HG03135 (cell line): ENCODE results near the gene RAB7B.

Source experiments
- ATAC-seq: cut with Tn5 transposase; IDR thresholded peaks from one replicate; pipeline ENCODE4 v1.9.1; 2021; ENCODE audit warnings: mild to moderate bottlenecking, moderate library complexity; ENCODE audit not compliant: unreplicated experiment

Gene RAB7B

GRCh38 chr1:205950826-205951549 lies 52.2 kb downstream of the RAB7B start:
- no peak for ATAC-seq

GRCh38 chr1:205950280-205950679 lies 52.9 kb downstream of the RAB7B start:
- no peak for ATAC-seq

GRCh38 chr1:205949753-205950152 lies 53.4 kb downstream of the RAB7B start:
- ATAC-seq, result no peak

DNA sequence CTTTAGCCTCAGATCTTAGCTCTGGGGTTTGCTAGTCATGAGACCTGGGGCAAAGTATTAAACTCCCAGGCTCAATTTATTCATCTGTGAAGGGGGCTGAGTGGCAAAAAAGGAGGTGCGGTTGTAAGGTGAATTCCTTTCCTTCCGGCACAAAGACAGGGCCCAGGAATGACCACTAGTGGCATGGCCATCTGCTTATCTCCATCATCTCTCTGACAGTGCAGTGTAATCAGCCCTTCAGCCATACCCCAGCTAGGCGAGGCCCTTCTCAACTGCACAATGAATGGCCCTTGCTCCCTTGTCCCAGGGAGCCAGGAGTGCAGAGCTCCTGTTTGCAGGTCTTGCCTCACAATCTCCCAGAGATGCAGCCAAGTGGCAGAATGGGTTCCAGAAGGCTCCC lies 54.3 kb downstream of the RAB7B start:
- no peak for ATAC-seq

DNA sequence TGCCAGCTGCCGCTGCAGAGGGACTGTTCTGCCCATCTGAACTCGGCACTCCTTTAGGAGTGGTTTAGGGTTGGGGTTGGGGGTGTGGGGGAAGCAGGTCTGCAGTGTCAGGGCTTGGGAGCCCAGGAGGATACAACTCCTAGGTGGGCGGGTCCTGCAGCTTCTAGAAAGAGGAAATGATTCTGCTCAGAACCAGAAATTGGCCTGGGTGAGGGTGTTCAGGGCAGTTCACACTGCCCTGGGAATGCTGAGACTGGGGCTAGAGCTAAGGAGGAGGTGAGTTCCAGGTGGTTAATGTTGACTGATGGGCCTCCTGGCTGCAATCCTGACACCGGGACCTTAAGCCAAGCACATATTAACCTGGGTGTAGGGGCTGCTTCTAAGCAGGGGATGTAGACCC lies 55.2 kb downstream of the RAB7B start:
- ATAC-seq, result no peak

DNA sequence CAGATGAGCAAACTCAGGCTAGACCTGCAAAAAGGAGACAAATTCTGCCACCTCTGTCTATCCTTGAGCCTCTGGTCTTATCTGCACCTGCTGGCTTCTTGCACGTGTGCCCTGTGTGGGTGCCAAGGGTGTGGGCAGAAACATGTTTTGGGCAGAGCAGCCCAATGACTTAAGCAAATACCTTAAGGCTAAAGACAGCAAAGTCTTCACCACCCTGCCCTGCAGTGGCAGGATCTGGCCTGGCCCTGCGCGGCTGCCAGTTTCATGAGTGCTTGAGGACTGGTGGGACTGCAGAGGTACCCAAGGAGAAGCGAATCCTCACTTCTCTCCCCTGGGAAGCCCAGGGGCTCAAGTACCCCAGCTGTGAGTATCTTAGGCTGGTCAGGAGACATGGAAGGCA lies 56.2 kb downstream of the RAB7B start:
- ATAC-seq, result no peak

DNA sequence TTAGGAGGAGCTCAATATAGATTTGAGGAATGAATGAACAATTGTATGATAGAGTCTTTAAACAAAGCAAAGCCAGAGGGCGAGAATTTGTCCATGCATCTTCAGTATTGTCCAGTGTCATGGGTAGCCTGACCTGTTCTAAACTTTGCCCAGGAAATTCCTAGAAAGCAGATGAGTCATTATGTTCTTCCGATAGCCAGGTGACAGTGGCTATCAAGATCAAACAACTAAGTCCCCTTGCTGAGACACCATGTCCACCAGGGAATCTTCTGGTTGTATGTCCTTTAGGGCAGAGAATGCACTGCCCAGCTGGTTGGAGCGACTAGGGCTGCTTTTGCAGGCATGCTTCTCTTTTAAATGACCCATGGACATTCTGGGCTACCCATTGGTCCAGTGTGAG lies 58.1 kb downstream of the RAB7B start:
- no peak for ATAC-seq

GRCh38 chr1:205944525-205944924 lies 58.7 kb downstream of the RAB7B start:
- ATAC-seq, result no peak

GRCh38 chr1:205943245-205943644 lies 60.0 kb downstream of the RAB7B start, which contains the start of gene SLC26A9:
Gene SLC26A9, minus strand, starts transcription at chr1:205943456. Its CDS starts 7,636 bp downstream, at chr1:205935820.
- no peak for ATAC-seq

DNA sequence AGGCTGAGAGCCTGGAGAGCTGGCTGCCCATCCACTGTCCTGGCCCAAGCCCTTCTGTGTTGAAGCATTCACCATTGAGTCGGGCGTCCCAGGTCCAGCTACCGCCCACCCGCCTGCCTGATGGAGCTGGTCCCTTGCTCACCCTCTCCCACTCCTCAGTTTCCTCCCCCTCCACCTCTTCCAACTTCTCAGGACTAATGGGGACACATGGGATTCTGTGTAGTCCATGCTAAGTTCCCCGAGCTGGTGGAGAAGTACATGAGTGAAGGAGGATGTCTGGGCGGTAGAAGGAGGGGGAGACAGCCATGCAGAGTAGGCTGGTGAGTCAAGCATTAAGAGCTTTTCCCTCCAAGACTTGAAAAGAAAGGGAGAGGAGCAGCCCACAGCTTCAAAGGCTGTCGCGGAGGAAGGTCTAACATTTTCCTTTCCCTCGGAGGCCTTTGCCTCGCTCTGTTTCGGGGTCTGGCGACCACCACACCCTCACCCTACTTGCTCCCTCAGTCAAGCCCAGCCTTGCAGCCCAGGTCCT lies 60.5 kb downstream of the RAB7B start:
- ATAC-seq, result no peak

DNA sequence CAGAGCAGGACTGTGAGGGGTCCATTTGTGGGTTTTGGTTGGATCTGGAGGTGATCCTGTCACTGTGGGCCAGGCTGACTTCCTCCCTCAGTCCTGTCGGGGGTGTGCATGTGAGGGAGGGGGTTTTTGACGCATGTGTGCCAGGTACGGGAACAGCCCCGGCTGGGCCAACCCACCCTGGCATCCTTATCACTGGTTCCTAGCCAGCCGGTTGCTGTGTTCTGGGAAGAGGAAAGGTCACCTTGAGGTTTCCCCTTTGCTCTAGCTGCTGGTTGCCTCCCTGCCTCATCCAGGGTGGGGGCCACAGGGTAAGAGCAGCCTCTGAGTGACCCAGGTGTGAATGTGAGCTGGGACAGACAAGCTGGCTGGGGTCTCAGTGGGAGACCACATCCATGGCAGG lies 62.5 kb downstream of the RAB7B start:
- no peak for ATAC-seq

DNA sequence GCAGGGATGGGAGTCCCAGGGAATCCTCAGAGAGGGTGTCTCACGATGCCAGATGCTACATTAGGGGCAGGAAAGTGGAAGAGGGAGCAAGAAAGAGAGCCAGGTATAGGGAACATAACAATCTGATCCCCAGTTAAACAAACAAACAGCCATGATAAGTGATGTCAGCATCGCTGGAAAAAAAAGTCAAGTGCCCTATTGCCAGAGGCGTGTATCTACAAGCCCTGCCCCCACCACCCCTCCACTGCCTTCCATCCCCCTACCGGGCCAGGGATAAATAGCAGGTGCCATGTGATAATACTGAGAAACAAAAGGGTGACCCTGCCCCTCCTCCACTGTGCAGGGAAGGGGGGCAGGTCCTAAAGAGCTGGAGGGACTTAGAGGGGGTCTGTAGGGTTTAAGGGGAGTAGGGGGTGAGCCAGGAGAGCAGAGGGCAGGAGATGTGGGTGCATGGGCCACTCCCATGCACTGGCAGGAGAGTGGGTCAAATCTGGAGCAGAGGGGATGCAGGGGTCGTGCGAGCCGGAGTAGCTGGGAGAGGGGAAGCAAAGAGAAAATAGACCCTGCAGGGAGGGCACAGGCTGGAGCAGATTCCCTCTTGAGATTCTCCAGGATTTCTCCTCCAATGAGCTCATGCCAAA lies 63.4 kb downstream of the RAB7B start:
- no peak for ATAC-seq

DNA sequence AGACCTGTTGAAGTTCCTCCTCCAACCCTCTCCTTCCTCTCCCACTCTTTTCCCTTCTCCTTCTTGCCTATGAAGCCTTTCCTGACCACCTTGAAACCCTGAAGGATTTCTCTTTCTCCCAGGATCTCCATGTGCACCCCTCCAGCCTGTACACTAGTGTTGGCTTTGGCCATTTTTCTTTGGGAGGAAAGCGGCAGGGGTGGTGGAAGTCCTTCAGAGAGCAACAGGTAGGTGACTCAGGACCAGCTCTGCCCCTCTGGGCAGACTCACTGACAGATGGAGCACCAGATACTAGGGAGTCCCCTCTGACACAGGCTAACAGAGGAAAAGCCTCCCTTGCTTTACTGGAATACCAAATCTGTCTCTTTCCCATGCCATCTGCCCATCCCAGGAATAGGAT lies 64.5 kb downstream of the RAB7B start:
- no peak for ATAC-seq

- ATAC-seq, result no peak
Observed at GRCh38 chr1:205936846-205937586, 66.2 kb downstream of the RAB7B start.

DNA sequence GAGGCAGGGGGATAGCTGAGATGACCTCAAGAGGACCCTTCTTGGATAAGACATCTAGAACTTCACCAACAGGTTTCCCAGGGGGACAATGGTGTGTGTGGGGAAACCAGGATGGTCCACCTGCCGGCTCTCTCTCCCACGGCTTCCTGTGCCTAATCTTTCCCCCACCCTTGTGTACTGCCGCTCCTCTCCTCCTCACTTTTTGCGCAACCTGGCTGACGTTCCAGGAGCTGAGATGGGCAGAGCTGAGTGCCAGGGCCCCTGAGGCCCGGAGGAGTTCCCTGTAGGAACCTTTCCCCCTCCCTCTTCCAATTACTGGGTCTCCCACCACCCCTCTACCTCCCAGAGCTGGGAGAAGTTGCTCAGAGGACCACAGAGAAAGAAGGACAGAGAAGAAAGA lies 66.9 kb downstream of the RAB7B start:
- ATAC-seq, result no peak

DNA sequence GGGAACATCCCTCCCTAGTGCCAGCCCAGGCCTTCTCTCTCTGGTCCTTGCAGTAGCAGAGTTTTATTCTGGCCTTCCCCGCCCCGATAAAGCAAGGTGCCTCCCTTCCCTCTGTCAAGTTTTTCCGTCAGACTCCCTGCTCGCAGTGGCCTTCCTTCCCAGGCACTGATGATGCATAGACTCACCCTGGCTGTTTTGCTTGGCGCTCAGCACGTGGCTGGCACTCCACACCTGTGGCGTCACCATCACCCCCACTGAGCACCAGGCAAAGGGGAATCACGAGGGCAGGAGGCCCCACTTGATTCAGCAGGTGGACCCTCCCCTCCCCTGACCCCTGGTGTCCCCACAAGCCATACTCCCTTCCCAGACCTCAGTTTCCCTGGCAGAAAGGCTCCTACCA lies 67.3 kb downstream of the RAB7B start:
- no peak for ATAC-seq

DNA sequence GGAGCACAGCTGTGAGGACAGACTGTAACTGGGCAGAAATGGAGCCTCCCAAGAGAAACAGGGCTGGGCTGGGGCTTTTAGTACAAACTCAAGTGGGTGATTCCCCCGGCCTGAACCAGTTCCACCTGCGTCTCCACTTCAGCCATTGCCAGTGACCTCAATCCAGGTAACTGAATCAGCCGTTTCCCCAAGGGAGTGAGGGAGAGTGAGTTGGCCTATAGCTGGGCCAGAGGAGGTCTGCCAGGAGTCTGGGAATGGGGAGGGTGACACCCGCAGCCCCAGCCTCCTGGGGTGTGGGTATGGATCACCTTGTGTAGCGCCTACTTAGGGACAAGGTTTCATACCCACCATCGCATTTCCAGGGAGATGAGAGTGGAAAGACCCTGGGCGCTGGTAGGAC lies 68.4 kb downstream of the RAB7B start:
- ATAC-seq, result no peak

DNA sequence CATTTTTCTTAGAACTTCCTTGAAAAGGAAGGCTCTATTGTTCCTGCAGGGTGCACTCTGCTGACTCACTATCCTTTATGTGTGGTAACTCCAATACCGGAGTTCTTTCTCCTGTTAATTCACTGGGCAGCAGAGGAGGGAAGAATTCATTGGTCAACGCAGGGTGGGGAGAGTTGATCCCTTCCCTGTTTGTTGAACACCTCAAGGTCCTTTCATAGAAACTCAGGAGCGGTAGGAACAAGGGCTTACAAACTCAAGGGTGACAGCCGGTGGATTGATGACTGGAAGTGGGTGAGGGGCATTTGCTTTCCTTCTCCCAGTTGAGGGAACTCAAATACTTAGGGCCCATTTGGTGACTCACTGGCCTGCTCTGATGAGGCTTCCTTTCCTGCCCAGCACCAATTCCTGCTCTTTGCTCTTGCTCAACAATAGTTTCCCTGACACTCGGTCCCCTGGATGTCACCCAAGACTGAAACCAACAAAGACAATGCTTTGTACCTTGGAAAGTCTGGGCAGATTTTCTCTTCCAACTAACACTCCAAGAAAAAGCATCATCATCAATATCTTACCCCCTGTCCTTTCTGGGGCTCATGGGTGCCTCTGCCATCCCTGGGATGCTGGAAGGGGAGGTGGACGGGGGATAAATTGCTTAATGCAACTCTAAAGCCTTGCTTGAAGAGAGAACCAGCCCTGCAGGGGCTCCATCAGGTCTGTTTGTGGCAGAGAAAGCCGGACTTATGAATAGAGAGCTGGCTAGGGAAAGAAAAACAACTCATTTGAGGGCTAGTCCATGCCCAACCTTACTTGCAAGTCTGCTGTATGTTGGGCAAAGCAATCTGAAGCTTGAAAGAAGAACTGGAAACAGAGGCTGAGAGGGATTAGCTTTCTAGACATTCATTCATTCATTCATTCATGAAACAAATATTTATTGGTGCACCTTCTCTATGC lies 69.2 kb downstream of the RAB7B start:
- ATAC-seq, result no peak

DNA sequence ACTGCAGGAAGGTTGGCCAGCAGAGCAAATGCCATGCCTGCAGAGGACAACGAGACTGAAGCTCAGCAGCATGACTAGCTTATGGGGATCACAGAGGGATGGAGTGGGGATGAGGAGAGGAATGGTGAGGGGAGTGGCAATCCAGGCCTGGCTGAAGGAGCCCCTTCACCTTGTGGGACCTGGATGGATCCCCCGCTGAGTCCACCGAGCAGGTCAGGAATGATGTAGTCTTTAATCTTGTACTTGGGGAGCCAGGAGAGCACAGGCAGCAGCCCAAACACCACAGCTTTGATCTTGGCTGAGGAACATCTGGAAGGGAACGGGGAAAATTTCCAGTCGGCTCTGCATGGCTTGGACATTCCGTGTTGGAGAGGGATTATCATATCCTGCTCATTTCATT lies 70.4 kb downstream of the RAB7B start:
- no peak for ATAC-seq

GRCh38 chr1:205930799-205931281 lies 72.4 kb downstream of the RAB7B start:
- no peak for ATAC-seq

GRCh38 chr1:205930195-205930577 lies 73.0 kb downstream of the RAB7B start:
- ATAC-seq, result no peak
